Mesendoderm (in vitro differentiated cells): ENCODE results near the gene SDC1.

Experiments
- DNase-seq: peaks from one replicate; pipeline ENCODE4 v3.0.0; 2013
- H2AK5ac ChIP-seq: 2 replicates; pipeline ENCODE4 v1.6.1; 2013; ENCODE audit warnings: low read length, inconsistent platforms
- H2BK120ac ChIP-seq: 2 replicates; pipeline ENCODE4 v1.6.1; 2013; ENCODE audit warnings: low read depth, mild to moderate bottlenecking, low read length, moderate library complexity, mixed read lengths
- H2BK15ac ChIP-seq: replicated peaks from 2 replicates; pipeline ENCODE4 v1.6.1; 2013; ENCODE audit warnings: low read depth, mild to moderate bottlenecking, moderate library complexity
- H2BK5ac ChIP-seq: 2 replicates; pipeline ENCODE4 v1.6.1; 2013; ENCODE audit warnings: low read length, inconsistent platforms
- H3K18ac ChIP-seq: 2 replicates; pipeline ENCODE4 v1.6.1; 2013; ENCODE audit warnings: mild to moderate bottlenecking, low read length, mixed read lengths
- H3K23ac ChIP-seq: one replicate; pipeline ENCODE4 v1.6.1; 2013; ENCODE audit warnings: low read length
- H3K27ac ChIP-seq: 2 replicates; pipeline ENCODE4 v1.5.1; 2013; ENCODE audit warnings: low read depth, mild to moderate bottlenecking, inconsistent platforms, low read length, moderate library complexity
- H3K27me3 ChIP-seq: 2 replicates; pipeline ENCODE4 v1.6.1; 2013; ENCODE audit warnings: low read length, control low read depth, mild to moderate bottlenecking, inconsistent platforms; ENCODE audit not compliant: insufficient read depth, poor library complexity
- H3K36me3 ChIP-seq: 2 replicates; pipeline ENCODE4 v1.6.1; 2013; ENCODE audit warnings: low read length, inconsistent platforms; ENCODE audit not compliant: control insufficient read depth, insufficient read depth
- H3K4ac ChIP-seq: one replicate; pipeline ENCODE4 v1.6.1; 2013; ENCODE audit warnings: low read depth, mild to moderate bottlenecking, low read length, moderate library complexity
- H3K4me1 ChIP-seq: 2 replicates; pipeline ENCODE4 v1.6.1; 2013; ENCODE audit warnings: low read depth, low read length, inconsistent platforms; ENCODE audit not compliant: control insufficient read depth
- H3K4me2 ChIP-seq: 2 replicates; pipeline ENCODE4 v1.6.1; 2013; ENCODE audit warnings: low read length
- H3K4me3 ChIP-seq: 2 replicates; pipeline ENCODE4 v1.5.1; 2013; ENCODE audit warnings: mild to moderate bottlenecking, low read length
- H3K56ac ChIP-seq: one replicate; pipeline ENCODE4 v1.6.1; 2013; ENCODE audit warnings: low read length
- H3K79me1 ChIP-seq: 2 replicates; pipeline ENCODE4 v1.6.1; 2013; ENCODE audit warnings: low read length, inconsistent platforms
- H3K79me2 ChIP-seq: 2 replicates; pipeline ENCODE4 v1.6.1; 2013; ENCODE audit warnings: mild to moderate bottlenecking, low read length; ENCODE audit not compliant: control insufficient read depth, insufficient read depth
- H3K9ac ChIP-seq: 2 replicates; pipeline ENCODE4 v1.6.1; 2013; ENCODE audit warnings: low read length, inconsistent platforms
- H4K5ac ChIP-seq: one replicate; pipeline ENCODE4 v1.6.1; 2013; ENCODE audit warnings: low read length
- H4K8ac ChIP-seq: one replicate; pipeline ENCODE4 v1.6.1; 2013; ENCODE audit warnings: low read depth, mild to moderate bottlenecking, control low read depth, low read length, moderate library complexity
- WGBS: extraction: QIAGEN DNeasy Blood & Tissue Kit; methylation state at CpG from one replicate; pipeline ENCODE4 v1.1.7; 2013; ENCODE audit warnings: low lambda C conversion rate, missing lambda C conversion rate; ENCODE audit not compliant: insufficient coverage; ENCODE audit errors: extremely low coverage; 5-methylcytosine and 5-hydroxymethylcytosine counted together

SDC1 gene

DNA sequence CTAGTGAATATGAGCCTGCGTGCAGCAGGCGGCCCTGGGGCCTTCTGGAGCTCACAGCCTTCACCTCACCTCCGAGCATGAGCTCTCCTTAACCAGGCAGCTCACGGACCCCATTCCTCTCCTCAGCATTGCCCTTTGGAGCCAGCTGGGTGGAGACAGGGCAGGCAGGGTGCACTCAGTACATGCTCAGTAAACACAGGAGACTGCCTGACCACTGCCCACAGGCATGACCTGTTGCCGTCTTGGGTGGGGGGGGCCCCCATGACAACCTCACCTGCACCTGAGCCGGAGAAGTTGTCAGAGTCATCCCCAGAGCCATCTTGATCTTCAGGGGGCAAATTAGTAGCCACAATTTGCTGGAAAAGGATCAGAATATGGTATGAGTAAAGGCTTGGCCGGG is 19.9 kb downstream of the SDC1 start:
- Histone ChIP-seq H4K8ac (no peak overlapping the region), H3K4me3 (no peak overlapping the region), H3K4me1 (peaks cover 11% of the 10 kb centered on the region), H3K23ac (no peak overlapping the region), H3K27me3 (no peaks in the 10 kb centered on the region), H3K27ac (no peak overlapping the region), H3K36me3 (no peaks in the 10 kb centered on the region), H3K18ac (no peak overlapping the region), H3K79me2 (peaks cover 5% of the 10 kb centered on the region), H3K4me2 (no peak overlapping the region), H3K56ac (no peak overlapping the region), H3K9ac (no peak overlapping the region), H2BK120ac (no peak overlapping the region), H3K4ac (no peak overlapping the region), H4K5ac (no peak overlapping the region), H2BK15ac (no peak overlapping the region), H2AK5ac (no peak overlapping the region), H2BK5ac (no peak overlapping the region), H3K79me1 (peaks cover 21% of the 10 kb centered on the region)
- WGBS: no CpG with 5 or more reads among the region's 7 CpGs
- DNase-seq: no peak

DNA sequence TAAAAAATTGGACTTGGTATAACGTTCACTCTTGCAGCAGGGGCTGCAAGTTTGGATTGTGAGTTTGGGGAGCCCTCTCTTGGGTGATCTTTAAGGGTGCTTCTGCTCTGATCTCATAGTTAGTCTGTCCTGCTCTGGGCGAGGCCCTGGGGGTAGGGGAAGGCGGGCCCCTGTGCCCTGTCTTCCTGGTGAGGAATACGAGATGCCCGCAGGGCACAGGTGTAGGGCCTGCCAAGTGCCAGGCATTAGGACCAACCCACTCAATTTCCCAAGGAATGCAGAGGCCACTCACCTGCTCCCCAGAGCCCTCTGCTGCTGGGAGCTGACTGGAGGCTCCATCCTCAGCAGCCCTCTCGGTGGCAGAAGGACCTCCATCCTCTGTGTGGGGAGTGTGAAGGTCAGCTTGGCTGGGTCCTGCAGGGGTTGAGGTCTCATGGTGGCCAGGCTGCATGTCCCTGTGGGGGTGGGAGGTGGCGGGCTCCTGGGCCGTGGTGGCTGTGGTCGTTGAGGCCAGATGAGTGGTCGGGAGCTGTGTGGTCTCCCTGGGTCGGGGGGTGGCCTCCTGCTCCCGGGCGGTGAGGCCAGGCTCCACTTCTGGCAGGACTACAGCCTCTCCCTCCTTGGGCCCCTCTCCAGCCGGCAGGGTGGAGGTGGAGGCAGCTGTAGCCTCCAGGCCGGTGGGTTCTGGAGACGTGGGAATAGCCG is 21.3 kb downstream of the SDC1 start:
- Histone ChIP-seq H3K4me2 (no peak overlapping the region), H2BK5ac (no peak overlapping the region), H3K36me3 (no peaks in the 10 kb centered on the region), H3K9ac (no peak overlapping the region), H3K79me2 (peaks cover 5% of the 10 kb centered on the region), H3K56ac (no peak overlapping the region), H3K23ac (no peak overlapping the region), H3K4ac (no peak overlapping the region), H3K27ac (no peak overlapping the region), H3K4me3 (no peak overlapping the region), H3K18ac (no peak overlapping the region), H3K27me3 (no peaks in the 10 kb centered on the region), H4K8ac (no peak overlapping the region), H4K5ac (no peak overlapping the region), H2BK15ac (no peak overlapping the region), H3K4me1 (peaks cover 8% of the 10 kb centered on the region), H2AK5ac (no peak overlapping the region), H2BK120ac (no peak overlapping the region), H3K79me1 (peaks cover 12% of the 10 kb centered on the region)
- WGBS: no CpG with 5 or more reads among the region's 17 CpGs
- DNase-seq: no peak

DNA sequence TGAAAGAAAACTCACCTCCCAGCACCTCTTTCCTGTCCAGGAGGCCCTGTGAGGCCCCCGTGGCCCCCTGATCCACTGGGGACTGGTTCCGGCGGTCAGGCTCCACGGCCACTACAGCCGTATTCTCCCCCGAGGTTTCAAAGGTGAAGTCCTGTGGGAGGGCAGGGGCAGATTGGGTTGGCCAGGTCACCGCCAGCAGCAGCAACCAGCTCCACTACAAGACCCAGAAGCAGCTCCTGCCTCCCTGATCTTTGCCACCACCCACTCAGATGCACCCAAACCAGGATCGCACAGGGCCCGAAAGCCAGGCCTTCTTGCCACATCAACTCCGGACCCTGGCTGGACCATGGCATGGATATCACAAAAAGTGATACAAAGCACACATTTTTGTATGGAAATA is 21.9 kb downstream of the SDC1 start:
- Histone ChIP-seq H3K79me2 (peaks cover 5% of the 10 kb centered on the region), H2AK5ac (no peak overlapping the region), H3K36me3 (no peaks in the 10 kb centered on the region), H2BK5ac (no peak overlapping the region), H4K8ac (no peak overlapping the region), H3K4me2 (no peak overlapping the region), H3K4me1 (peaks cover 5% of the 10 kb centered on the region), H3K4me3 (no peak overlapping the region), H3K9ac (no peak overlapping the region), H3K23ac (no peak overlapping the region), H2BK15ac (no peak overlapping the region), H3K18ac (no peak overlapping the region), H2BK120ac (no peak overlapping the region), H3K27ac (no peak overlapping the region), H3K56ac (no peak overlapping the region), H3K79me1 (peaks cover 10% of the 10 kb centered on the region), H4K5ac (no peak overlapping the region), H3K27me3 (no peaks in the 10 kb centered on the region), H3K4ac (no peak overlapping the region)
- WGBS: no CpG with 5 or more reads among the region's 10 CpGs
- DNase-seq: no peak

GRCh38 chr2:20201671-20202070 is 23.3 kb downstream of the SDC1 start:
- Histone ChIP-seq H3K18ac (no peak overlapping the region), H4K8ac (no peak overlapping the region), H4K5ac (no peak overlapping the region), H3K4me3 (no peak overlapping the region), H3K56ac (no peak overlapping the region), H3K79me2 (peaks cover 3% of the 10 kb centered on the region), H3K4ac (no peak overlapping the region), H2BK5ac (no peak overlapping the region), H3K27me3 (no peaks in the 10 kb centered on the region), H3K23ac (no peak overlapping the region), H3K4me1 (no peaks in the 10 kb centered on the region), H2AK5ac (no peak overlapping the region), H2BK15ac (no peak overlapping the region), H3K4me2 (no peak overlapping the region), H3K9ac (no peak overlapping the region), H3K27ac (no peak overlapping the region), H2BK120ac (no peak overlapping the region), H3K36me3 (no peaks in the 10 kb centered on the region), H3K79me1 (peaks cover 4% of the 10 kb centered on the region)
- no CpG with 5 or more reads among the region's 17 CpGs for WGBS
- DNase-seq: no peak

GRCh38 chr2:20200697-20201555 is 24.0 kb downstream of the SDC1 start:
- no peak overlapping the region for H3K4me3 ChIP-seq
- no peaks in the 10 kb centered on the region for H3K79me2 ChIP-seq
- H2BK5ac ChIP-seq: no peak overlapping the region
- WGBS: no CpG with 5 or more reads among the region's 26 CpGs
- H3K56ac ChIP-seq: no peak overlapping the region
- H4K8ac ChIP-seq: no peak overlapping the region
- no peak overlapping the region for H3K4me2 ChIP-seq
- H3K9ac ChIP-seq: no peak overlapping the region
- no peak overlapping the region for H3K27ac ChIP-seq
- no peak overlapping the region for H2BK120ac ChIP-seq
- H2AK5ac ChIP-seq: no peak overlapping the region
- no peaks in the 10 kb centered on the region for H3K27me3 ChIP-seq
- H3K18ac ChIP-seq: no peak overlapping the region
- H2BK15ac ChIP-seq: no peak overlapping the region
- H3K4ac ChIP-seq: no peak overlapping the region
- no peak overlapping the region for H4K5ac ChIP-seq
- DNase-seq: no peak
- H3K23ac ChIP-seq: no peak overlapping the region
- no peaks in the 10 kb centered on the region for H3K79me1 ChIP-seq
- H3K36me3 ChIP-seq: no peaks in the 10 kb centered on the region
- H3K4me1 ChIP-seq: no peaks in the 10 kb centered on the region
